ENCODE data around the gene SPAG6.

Gene SPAG6

GRCh38 chr10:22318772-22319171 is 26.5 kb upstream of the SPAG6 start:
- DNase-seq, result no peak
- Mint-ChIP-seq H3K27me3 (peaks cover 33% of the 10 kb centered on the region), H3K4me1 (ENCODE audit: low read depth) (peaks cover 55% of the 10 kb centered on the region), H3K9me3 (no peaks in the 10 kb centered on the region), H3K4me3 (no peak overlapping the region), H3K27ac (no peak overlapping the region), H3K36me3 (ENCODE audit: low read depth) (peaks cover 34% of the 10 kb centered on the region)

- peaks cover 34% of the 10 kb centered on the region for H3K36me3 Mint-ChIP-seq (ENCODE audit: low read depth)
- H3K4me1 Mint-ChIP-seq (ENCODE audit: low read depth), result peaks cover 63% of the 10 kb centered on the region
- peak overlapping the region; percentile 80 for H3K4me3 Mint-ChIP-seq
- H3K9me3 Mint-ChIP-seq, result no peaks in the 10 kb centered on the region
- DNase-seq, result no peak
- H3K27ac Mint-ChIP-seq, result peak overlapping the region; percentile 91
- H3K27me3 Mint-ChIP-seq, result peaks cover 41% of the 10 kb centered on the region
These were observed 25.7 kb upstream of the SPAG6 start for GRCh38 chr10:22319547-22319979.

DNA sequence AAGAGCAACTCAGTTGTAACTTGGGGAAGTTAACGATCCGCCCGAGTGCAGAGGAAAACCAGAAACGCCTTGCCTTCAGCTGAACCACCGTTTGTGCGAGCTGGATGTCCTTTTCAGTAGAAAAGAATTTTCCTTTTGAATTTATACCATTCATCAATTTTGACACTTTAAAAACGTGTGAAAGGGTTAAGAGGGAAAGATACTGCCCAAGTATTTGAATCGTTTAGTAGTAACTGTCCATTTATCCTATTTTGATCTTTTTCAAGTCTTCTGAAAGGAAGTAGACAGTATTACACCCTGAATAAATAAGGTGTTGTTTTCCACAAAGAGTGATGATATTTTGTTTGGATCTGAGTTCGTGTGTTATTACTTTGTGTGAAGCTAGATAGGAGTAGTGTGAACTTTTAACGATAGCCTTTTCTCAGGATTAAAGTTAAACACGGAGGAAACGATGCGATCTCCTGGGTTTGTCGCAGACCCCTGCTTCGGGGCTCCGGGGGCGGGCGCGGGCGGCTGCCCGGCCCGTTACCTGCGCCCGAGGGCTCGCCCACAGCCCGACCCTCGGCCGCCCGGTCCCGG is 25.2 kb upstream of the SPAG6 start:
- DNase-seq, result no peak
- H3K4me3 Mint-ChIP-seq, result peak overlapping the region; percentile 80
- H3K4me1 Mint-ChIP-seq (ENCODE audit: low read depth), result peaks cover 63% of the 10 kb centered on the region
- no peaks in the 10 kb centered on the region for H3K9me3 Mint-ChIP-seq
- peaks cover 37% of the 10 kb centered on the region for H3K36me3 Mint-ChIP-seq (ENCODE audit: low read depth)
- H3K27me3 Mint-ChIP-seq, result peaks cover 42% of the 10 kb centered on the region
- H3K27ac Mint-ChIP-seq, result peak overlapping the region; percentile 91

- peak; percentile 82 for DNase-seq
- Mint-ChIP-seq H3K27ac (peak within 1 kb of the TSS; percentile 92), H3K27me3 (peaks cover 38% of the 10 kb centered on the region), H3K9me3 (no peaks in the 10 kb centered on the region), H3K4me3 (peak within 1 kb of the TSS; percentile 93), H3K36me3 (ENCODE audit: low read depth) (peaks cover 37% of the 10 kb centered on the region), H3K4me1 (ENCODE audit: low read depth) (peaks cover 59% of the 10 kb centered on the region)
These were observed 24.6 kb upstream of the SPAG6 start, which contains the start of gene BMI1 for GRCh38 chr10:22320591-22321155. TSS of gene BMI1 (plus strand) at chr10:22321099. CDS start at chr10:22326450, 5,351 bp downstream.

- DNase-seq, result peak; percentile 83
- peaks cover 63% of the 10 kb centered on the region for H3K4me1 Mint-ChIP-seq (ENCODE audit: low read depth)
- peaks cover 39% of the 10 kb centered on the region for H3K36me3 Mint-ChIP-seq (ENCODE audit: low read depth)
These were observed 24.0 kb upstream of the SPAG6 start for GRCh38 chr10:22321156-22321923.

GRCh38 chr10:22321924-22322640 is 23.2 kb upstream of the SPAG6 start:
- peak; percentile 70 for DNase-seq
- peaks cover 40% of the 10 kb centered on the region for H3K36me3 Mint-ChIP-seq (ENCODE audit: low read depth)
- H3K9me3 Mint-ChIP-seq, result no peaks in the 10 kb centered on the region
- peak overlapping the region; percentile 93 for H3K4me3 Mint-ChIP-seq
- H3K27ac Mint-ChIP-seq, result peak overlapping the region; percentile 91
- H3K4me1 Mint-ChIP-seq (ENCODE audit: low read depth), result peaks cover 64% of the 10 kb centered on the region
- H3K27me3 Mint-ChIP-seq, result peaks cover 47% of the 10 kb centered on the region

More at GRCh38 chr10:22321156-22321923, 24.0 kb upstream of the SPAG6 start:
- H3K27ac Mint-ChIP-seq, result peak overlapping the region; percentile 92
- peaks cover 43% of the 10 kb centered on the region for H3K27me3 Mint-ChIP-seq
- H3K4me3 Mint-ChIP-seq, result peak overlapping the region; percentile 84
- H3K9me3 Mint-ChIP-seq, result no peaks in the 10 kb centered on the region

- H3K27ac Mint-ChIP-seq, result peak overlapping the region; percentile 91
- peaks cover 60% of the 10 kb centered on the region for H3K4me1 Mint-ChIP-seq (ENCODE audit: low read depth)
- peaks cover 46% of the 10 kb centered on the region for H3K36me3 Mint-ChIP-seq (ENCODE audit: low read depth)
- H3K9me3 Mint-ChIP-seq, result no peaks in the 10 kb centered on the region
- H3K27me3 Mint-ChIP-seq, result peaks cover 50% of the 10 kb centered on the region
- peak overlapping the region; percentile 93 for H3K4me3 Mint-ChIP-seq
- no peak for DNase-seq
These were observed 22.6 kb upstream of the SPAG6 start for GRCh38 chr10:22322641-22323160.

DNA sequence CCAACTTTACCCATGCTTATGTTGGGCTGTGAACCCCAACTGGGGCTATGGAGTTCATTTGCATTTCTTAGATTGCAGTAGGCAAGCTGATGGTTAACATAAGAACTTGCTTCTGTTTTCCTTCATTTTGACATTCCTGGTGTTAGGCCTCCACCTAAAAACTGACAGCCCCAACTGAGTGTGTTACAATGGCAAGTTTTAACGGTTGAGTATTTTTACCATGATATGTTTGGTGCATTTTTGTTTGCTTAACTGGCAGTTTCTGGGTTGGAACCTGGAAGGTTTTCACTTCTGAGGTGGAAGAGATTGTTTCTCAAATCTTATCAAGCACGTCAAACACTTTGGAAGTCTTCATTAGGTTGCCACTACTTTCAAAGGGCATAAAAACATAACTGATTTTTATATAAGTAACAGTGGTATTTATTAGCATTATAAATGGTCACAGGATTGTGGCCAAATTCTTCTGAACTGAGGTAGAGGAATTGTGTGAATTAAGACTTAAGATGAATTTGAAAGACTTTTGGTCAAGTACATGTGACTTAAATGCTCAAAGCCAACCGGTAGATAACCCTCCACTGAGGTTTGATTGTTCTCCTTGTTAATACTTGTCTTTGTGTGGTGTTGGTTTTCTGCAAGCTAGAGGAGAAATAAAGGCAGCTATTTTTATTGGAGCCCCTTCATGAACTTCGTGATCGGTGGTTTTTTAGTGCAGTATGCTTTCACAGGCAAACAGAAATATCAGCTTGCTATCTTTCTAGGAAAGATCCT is 21.6 kb upstream of the SPAG6 start:
- no peaks in the 10 kb centered on the region for H3K9me3 Mint-ChIP-seq
- H3K36me3 Mint-ChIP-seq (ENCODE audit: low read depth), result peaks cover 48% of the 10 kb centered on the region
- peaks cover 51% of the 10 kb centered on the region for H3K4me1 Mint-ChIP-seq (ENCODE audit: low read depth)
- peaks cover 50% of the 10 kb centered on the region for H3K27me3 Mint-ChIP-seq
- peak overlapping the region; percentile 93 for H3K4me3 Mint-ChIP-seq
- no peak for DNase-seq
- peak overlapping the region; percentile 91 for H3K27ac Mint-ChIP-seq

GRCh38 chr10:22324413-22324812 is 20.9 kb upstream of the SPAG6 start:
- Mint-ChIP-seq H3K4me1 (ENCODE audit: low read depth) (peaks cover 46% of the 10 kb centered on the region), H3K27me3 (peaks cover 53% of the 10 kb centered on the region), H3K27ac (peak overlapping the region; percentile 91), H3K9me3 (no peaks in the 10 kb centered on the region), H3K4me3 (peak overlapping the region; percentile 93), H3K36me3 (ENCODE audit: low read depth) (peaks cover 51% of the 10 kb centered on the region)
- DNase-seq, result no peak

DNA sequence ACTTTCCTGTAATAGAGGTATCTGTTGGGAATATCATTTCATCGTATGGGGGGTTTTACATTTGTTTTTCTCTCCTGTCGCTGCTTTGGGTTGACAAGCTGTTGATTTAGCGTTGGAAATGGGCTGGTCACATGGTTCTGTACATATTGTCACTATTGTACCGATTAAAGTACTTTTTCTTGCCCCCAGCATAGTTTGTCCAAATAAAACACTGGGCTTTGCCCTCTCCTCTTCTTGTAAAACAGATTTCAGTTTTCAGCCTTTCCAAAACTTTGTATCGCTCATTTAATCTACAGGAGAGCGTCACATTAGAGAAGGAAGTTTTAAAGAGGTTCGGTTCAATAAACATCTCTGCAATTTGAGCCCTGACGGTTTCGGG is 20.4 kb upstream of the SPAG6 start:
- peak overlapping the region; percentile 91 for H3K27ac Mint-ChIP-seq
- H3K4me3 Mint-ChIP-seq, result peak overlapping the region; percentile 93
- peaks cover 41% of the 10 kb centered on the region for H3K4me1 Mint-ChIP-seq (ENCODE audit: low read depth)
- no peak for DNase-seq
- no peaks in the 10 kb centered on the region for H3K9me3 Mint-ChIP-seq
- peaks cover 49% of the 10 kb centered on the region for H3K27me3 Mint-ChIP-seq
- H3K36me3 Mint-ChIP-seq (ENCODE audit: low read depth), result peaks cover 54% of the 10 kb centered on the region

DNA sequence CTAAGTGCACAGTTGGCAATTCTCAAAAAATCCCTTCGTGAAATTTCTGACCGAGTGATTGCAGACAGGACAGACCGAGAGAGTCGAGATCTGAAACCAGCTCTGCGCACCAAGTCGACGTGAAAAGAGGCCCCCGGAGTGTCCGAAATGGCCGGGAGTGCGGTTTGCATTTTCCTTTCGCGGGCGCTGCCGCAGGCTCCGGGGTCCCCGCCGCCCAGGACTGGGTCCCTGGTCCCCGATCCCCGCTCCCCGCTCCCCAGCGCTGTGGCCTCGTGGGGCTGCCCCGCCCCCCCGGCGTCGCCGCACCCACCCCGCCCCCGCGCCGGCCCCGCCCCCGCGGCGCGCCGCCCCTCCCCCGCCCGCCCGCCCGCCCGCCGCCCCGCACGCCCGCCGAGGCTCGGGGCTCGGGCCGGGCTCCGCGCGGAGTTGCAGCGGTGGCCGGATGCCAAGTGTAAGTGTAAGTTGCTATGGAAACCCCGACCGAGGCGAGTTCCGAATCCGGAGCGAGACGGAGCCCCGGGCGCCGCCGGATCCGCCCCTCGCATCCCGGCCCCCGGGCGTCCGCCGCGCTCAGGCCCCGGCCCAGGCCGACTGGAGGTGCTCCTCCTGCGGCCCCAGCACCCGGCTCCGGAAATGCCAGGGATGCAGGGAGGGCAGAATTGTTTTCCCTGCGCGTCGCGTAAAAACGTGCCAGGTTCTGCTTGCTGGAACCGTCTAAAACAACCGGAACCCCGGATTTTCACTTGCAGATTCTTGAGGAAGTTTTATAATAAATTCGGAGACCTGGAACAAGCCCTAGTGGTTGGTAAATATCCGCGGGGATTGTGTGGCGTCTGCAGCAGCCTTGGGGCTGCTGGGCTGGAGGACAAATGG is 19.8 kb upstream of the SPAG6 start:
- Mint-ChIP-seq H3K9me3 (no peaks in the 10 kb centered on the region), H3K36me3 (ENCODE audit: low read depth) (peaks cover 56% of the 10 kb centered on the region), H3K4me3 (peak overlapping the region; percentile 93), H3K4me1 (ENCODE audit: low read depth) (peaks cover 38% of the 10 kb centered on the region), H3K27ac (peak overlapping the region; percentile 91), H3K27me3 (peaks cover 45% of the 10 kb centered on the region)
- peak; percentile 73 for DNase-seq

DNA sequence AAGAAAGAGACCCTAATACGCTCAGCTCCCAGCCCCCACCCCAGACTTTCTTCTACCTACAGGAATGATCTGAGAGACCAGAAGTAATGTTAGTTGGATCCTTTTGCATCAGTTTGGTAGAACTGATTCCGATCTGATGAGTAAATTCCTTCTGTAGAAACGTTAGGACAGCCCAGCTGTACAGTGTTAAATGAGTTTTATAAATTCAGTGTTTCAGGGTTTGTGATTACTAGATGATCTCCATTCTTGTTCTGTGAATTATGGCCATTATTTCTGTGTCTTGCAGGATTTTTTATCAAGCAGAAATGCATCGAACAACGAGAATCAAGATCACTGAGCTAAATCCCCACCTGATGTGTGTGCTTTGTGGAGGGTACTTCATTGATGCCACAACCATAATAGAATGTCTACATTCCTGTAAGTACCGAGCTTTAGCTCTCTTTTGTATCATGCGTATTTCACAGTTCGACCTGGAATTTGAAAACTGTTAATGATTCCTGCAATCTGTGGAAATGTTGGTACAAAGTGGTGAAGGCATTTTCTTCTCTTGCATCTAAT is 19.1 kb upstream of the SPAG6 start:
- H3K4me1 Mint-ChIP-seq (ENCODE audit: low read depth), result peaks cover 38% of the 10 kb centered on the region
- peak overlapping the region; percentile 79 for H3K27ac Mint-ChIP-seq
- H3K36me3 Mint-ChIP-seq (ENCODE audit: low read depth), result peaks cover 62% of the 10 kb centered on the region
- H3K9me3 Mint-ChIP-seq, result no peaks in the 10 kb centered on the region
- peak overlapping the region; percentile 74 for H3K4me3 Mint-ChIP-seq
- H3K27me3 Mint-ChIP-seq, result peaks cover 45% of the 10 kb centered on the region
- DNase-seq, result no peak

DNA sequence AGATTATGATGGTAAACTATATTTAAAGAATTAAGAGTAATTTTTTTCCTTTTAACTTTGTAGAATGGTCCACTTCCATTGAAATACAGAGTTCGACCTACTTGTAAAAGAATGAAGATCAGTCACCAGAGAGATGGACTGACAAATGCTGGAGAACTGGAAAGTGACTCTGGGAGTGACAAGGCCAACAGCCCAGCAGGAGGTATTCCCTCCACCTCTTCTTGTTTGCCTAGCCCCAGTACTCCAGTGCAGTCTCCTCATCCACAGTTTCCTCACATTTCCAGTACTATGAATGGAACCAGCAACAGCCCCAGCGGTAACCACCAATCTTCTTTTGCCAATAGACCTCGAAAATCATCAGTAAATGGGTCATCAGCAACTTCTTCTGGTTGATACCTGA is 16.1 kb upstream of the SPAG6 start:
- DNase-seq, result no peak
- Mint-ChIP-seq H3K27me3 (peaks cover 46% of the 10 kb centered on the region), H3K4me3 (no peak overlapping the region), H3K36me3 (ENCODE audit: low read depth) (peaks cover 72% of the 10 kb centered on the region), H3K27ac (no peak overlapping the region), H3K4me1 (ENCODE audit: low read depth) (peaks cover 41% of the 10 kb centered on the region), H3K9me3 (peaks cover 8% of the 10 kb centered on the region)
